Measurements from ENCODE around the gene SLC34A3. TPM values are rescaled to one million over a fixed set of nuclear protein-coding genes. Genes with fewer than 3 reads are reported as not detected.

Gene SLC34A3
- total and polyA plus RNA-seq, 2 donors (not counting 3 experiments of a cell fraction or from before 2014, with no cell fraction given) = not detected

GRCh38 chr9:137221506-137222111, 9.1 kb upstream of the SLC34A3 start:
- H4K20me1 ChIP-seq (replicated peaks; ENCODE audit: control insufficient read depth, extremely low read depth, insufficient read depth, low read length) = no peaks in the 10 kb centered on the region
- ChIA-PET POLR2A (interaction anchor here (0.5 kb wide), 1 partner anchor 74 kb away, joined by 5 read pairs; no protein-coding TSS in a partner anchor), CTCF (interaction anchor here (1.5 to 6.3 kb wide), 3 partner anchors 15 to 21 kb away, joined by 3 to 63 read pairs (median 9); partner anchors contain the start of genes NDOR1, TMEM203 and TPRN)
- H3K9ac ChIP-seq (replicated peaks; ENCODE audit: extremely low read depth, insufficient read depth, low read length) = no peak overlapping the region
- no peak overlapping the region for H3K4me2 ChIP-seq (ENCODE audit: insufficient read depth, low read length)
- TF ChIP-seq POLR2AphosphoS5 (IDR thresholded peaks at IDR 0.05; ENCODE audit: insufficient read depth, low read depth, low read length) = no peak
- no peak for TF ChIP-seq GATA2 (IDR thresholded peaks at IDR 0.05; ENCODE audit: insufficient read depth, insufficient read length, low read depth, low read length)
- TF ChIP-seq MYC (IDR thresholded peaks at IDR 0.05; ENCODE audit: low read depth, low read length) = no peak
- TF ChIP-seq CTCF (IDR thresholded peaks at IDR 0.05; ENCODE audit: extremely low read depth in 1 of 2, insufficient read depth in 1 of 2, low read depth in 1 of 2, low read length in 2 of 2) = no peak
- no peak for TF ChIP-seq MAX (IDR thresholded peaks at IDR 0.05; ENCODE audit: insufficient read depth, insufficient read length)
- TF ChIP-seq POLR2A (IDR thresholded peaks at IDR 0.05; ENCODE audit: low read depth, low read length) = no peak
- TF ChIP-seq FOS (IDR thresholded peaks at IDR 0.05; ENCODE audit: borderline replicate concordance, insufficient read depth, low read length) = no peak
- no peak for TF ChIP-seq JUN (IDR thresholded peaks at IDR 0.05; ENCODE audit: borderline replicate concordance, insufficient read depth, insufficient read length, low read depth)
- TF ChIP-seq EZH2 (IDR thresholded peaks at IDR 0.05; ENCODE audit: borderline replicate concordance, low read depth, low read length, severe bottlenecking) = no peak
- FAIRE-seq = no peak
- H3K4me3 ChIP-seq (replicated peaks in 1 of 3; ENCODE audit: insufficient read depth in 1 of 3, low read depth in 1 of 3, low read length in 3 of 3) = peak overlapping the region in 1 of 3 experiments; percentile 44
- dilution Hi-C loops (cut with MboI; ENCODE audit: extremely low pct_ligation_motif_present, low sequenced_read_pairs) = no loop called here
- no peak overlapping the region for H2AFZ ChIP-seq (ENCODE audit: low read depth, low read length)
- peaks cover 0 to 1% of the 10 kb centered on the region in 2 experiments for H3K36me3 ChIP-seq (ENCODE audit: control insufficient read depth in 2 of 2, extremely low read depth in 1 of 2, insufficient read depth in 2 of 2, low read length in 2 of 2)
- no TSS peak for BruUV-seq (replicated peaks)
- H3K27ac ChIP-seq (ENCODE audit: insufficient read depth, low read depth, low read length) = no peak overlapping the region
- H3K27me3 ChIP-seq (ENCODE audit: control insufficient read depth in 2 of 2, insufficient read depth in 2 of 2, low read length in 2 of 2) = no peaks in the 10 kb centered on the region
- peaks cover 18% of the 10 kb centered on the region for H3K4me1 ChIP-seq (ENCODE audit: control insufficient read depth, extremely low read depth, insufficient read depth, low read length)
- intact Hi-C loops (cut with micrococcal nuclease) = loop anchor here (2.0 kb wide), 1 partner anchor 15 kb away; no protein-coding TSS in a partner anchor
- no peak for DNase-seq (ENCODE audit: low read depth, low spot score)
- no peaks in the 10 kb centered on the region for H3K9me1 ChIP-seq (replicated peaks; ENCODE audit: control insufficient read depth, extremely low read depth, insufficient read depth, low read length)
- no peaks in the 10 kb centered on the region for H3K9me3 ChIP-seq (replicated peaks; ENCODE audit: control insufficient read depth, insufficient read depth, low read length)
- H3K79me2 ChIP-seq (ENCODE audit: control insufficient read depth, insufficient read depth, low read length) = no peaks in the 10 kb centered on the region
